Cardiac fibroblast (primary cell): ENCODE data around the gene ZNF562.
"Not testable (repeated sequence)": the region's sequence is repeated elsewhere in the genome, so short reads cannot be mapped to it uniquely, and the experiment has no call there.

Experiments used
- DNase-seq, 2 donors: peaks; one replicate each; pipeline versions ENCODE4 v3.0.0 to v3.0.0-alpha.2; 2010; ENCODE audit warnings: low read depth in 2 of 2
- H3K4me3 ChIP-seq, 2 donors: replicated peaks in 1 of 2; 1 replicate in 1 of 2; 2 replicates in 1 of 2; pipeline ENCODE4 v1.5.1; 2011; ENCODE audit warnings: low read depth in 2 of 2, low read length in 2 of 2, mild to moderate bottlenecking in 2 of 2, moderate library complexity in 1 of 2
- CTCF ChIP-seq: IDR thresholded peaks from one replicate; pipeline ENCODE4 v1.5.1; 2011; ENCODE audit warnings: low read depth, mild to moderate bottlenecking, low read length, inconsistent platforms

The ZNF562 gene

GRCh38 chr19:9668544-9668943 is 6.4 kb downstream of the ZNF562 start:
- DNase-seq: no peak
- no peak overlapping the region for H3K4me3 ChIP-seq
- no peak for TF ChIP-seq CTCF

DNA sequence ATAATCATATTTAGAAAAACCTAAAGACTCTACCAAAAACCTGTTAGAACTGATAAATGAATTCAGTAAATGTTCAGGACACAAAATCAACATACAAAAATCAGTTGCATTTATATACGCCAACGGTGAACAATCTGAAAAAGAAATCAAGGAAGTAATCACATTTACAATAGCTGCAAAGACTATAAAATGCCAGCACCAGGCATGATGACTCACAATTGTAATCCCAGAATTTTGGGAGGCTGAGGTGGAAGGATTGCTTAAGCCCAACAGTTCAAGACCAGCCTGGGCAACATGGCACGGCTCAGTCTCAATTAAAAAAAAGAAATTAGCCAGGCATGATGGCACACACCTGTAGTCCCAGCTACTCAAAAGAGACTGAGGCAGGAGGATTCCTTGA is 7.0 kb downstream of the ZNF562 start:
- no peak for DNase-seq
- no peak for TF ChIP-seq CTCF
- no peak overlapping the region for H3K4me3 ChIP-seq

GRCh38 chr19:9658769-9659168 is 16.1 kb downstream of the ZNF562 start:
- no peak for DNase-seq
- H3K4me3 ChIP-seq: no peak overlapping the region
- no peak for TF ChIP-seq CTCF

- not testable (repeated sequence) for H3K4me3 ChIP-seq, DNase-seq
These were observed 21.8 kb downstream of the ZNF562 start for GRCh38 chr19:9653066-9653555.

DNA sequence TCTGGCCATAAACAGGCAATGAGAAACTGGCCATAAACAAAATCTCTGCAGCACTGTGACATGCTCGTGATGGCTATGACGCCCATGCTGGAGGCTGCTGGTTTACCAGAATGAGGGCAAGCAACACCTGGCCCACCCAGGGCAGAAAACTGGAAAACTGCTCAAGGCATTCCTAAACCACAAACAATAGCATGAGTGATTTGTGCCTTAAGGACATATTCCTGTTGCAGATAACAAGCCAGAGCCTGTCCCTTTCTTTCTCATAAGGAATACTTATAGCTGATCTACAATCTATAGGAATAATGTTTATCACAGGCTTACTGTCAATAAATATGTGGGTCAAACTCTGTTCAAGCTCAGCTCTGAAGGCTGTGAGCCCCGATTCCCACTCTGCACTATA is 23.4 kb downstream of the ZNF562 start:
- DNase-seq, H3K4me3 ChIP-seq: not testable (repeated sequence)

DNA sequence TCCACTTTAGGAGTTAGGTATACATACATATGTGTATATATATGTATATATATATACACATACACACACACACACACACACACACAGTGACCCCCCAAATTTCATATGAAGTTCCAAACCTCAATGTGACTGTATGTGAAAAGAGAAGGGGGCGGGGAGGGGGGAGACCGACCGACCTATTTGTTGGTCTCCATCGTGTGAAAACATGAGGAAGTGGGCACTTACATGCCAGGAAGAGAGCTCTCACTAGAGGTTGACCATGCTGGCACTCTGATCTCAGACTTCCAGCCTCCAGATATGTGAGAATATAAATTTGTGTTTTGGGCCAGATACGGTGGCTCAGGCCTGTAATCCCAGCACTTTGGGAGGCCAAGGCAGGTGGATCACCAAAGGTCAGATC is 24.6 kb downstream of the ZNF562 start:
- DNase-seq: no peak
- H3K4me3 ChIP-seq: no peak overlapping the region
- no peak for TF ChIP-seq CTCF

GRCh38 chr19:9645472-9645871 is 29.4 kb downstream of the ZNF562 start:
- no peak for TF ChIP-seq CTCF
- no peak for DNase-seq
- no peak overlapping the region for H3K4me3 ChIP-seq

- DNase-seq: no peak
- no peak for TF ChIP-seq CTCF
- H3K4me3 ChIP-seq: no peak overlapping the region
These were observed 30.4 kb downstream of the ZNF562 start for GRCh38 chr19:9644472-9644871.
